Smooth muscle cell (in vitro differentiated cells): ENCODE results near the gene PRR30. TPM values are rescaled to one million over a fixed set of nuclear protein-coding genes. Genes with fewer than 3 reads are reported as not detected.

ENCODE experiments used
- DNase-seq: peaks from one replicate; lab custom pipeline; 2025; ENCODE audit not compliant: unreplicated experiment; lab: John Stamatoyannopoulos, UW
- H2AFZ ChIP-seq: fragments of 200-600 bp; sonication (generic); 2 replicates; pipeline ENCODE4 v1.6.0; 2016; ENCODE audit warnings: antibody characterized with exemption, low read depth, mild to moderate bottlenecking
- H3F3A ChIP-seq: fragments of 200-600 bp; sonication (generic); 2 replicates; pipeline ENCODE4 v1.6.0; 2017; ENCODE audit warnings: antibody characterized with exemption, low read depth
- H3K27ac ChIP-seq: fragments of 200-600 bp; sonication (generic); 2 replicates; pipeline ENCODE4 v1.5.1; 2016; ENCODE audit warnings: low read depth, mild to moderate bottlenecking
- H3K27me3 ChIP-seq: fragments of 200-600 bp; sonication (generic); 2 replicates; pipeline ENCODE4 v1.6.1; 2016; ENCODE audit warnings: low read depth, mild to moderate bottlenecking
- H3K36me3 ChIP-seq: fragments of 200-600 bp; sonication (generic); 2 replicates; pipeline ENCODE4 v1.5.1; 2016; ENCODE audit warnings: low read depth
- H3K4me1 ChIP-seq: fragments of 200-600 bp; sonication (generic); 2 replicates; pipeline ENCODE4 v1.5.1; 2016; ENCODE audit warnings: low read depth
- H3K4me2 ChIP-seq: fragments of 200-600 bp; sonication (generic); 2 replicates; pipeline ENCODE4 v1.6.0; 2016; ENCODE audit warnings: mild to moderate bottlenecking
- H3K4me3 ChIP-seq: fragments of 200-600 bp; sonication (generic); 2 replicates; pipeline ENCODE4 v1.5.1; 2016; ENCODE audit warnings: mild to moderate bottlenecking
- H3K79me2 ChIP-seq: fragments of 200-600 bp; sonication (generic); 2 replicates; pipeline ENCODE4 v1.6.0; 2016; ENCODE audit warnings: low read depth, mild to moderate bottlenecking
- H3K9ac ChIP-seq: fragments of 200-600 bp; sonication (generic); 2 replicates; pipeline ENCODE4 v1.6.0; 2016; ENCODE audit warnings: low read depth
- H3K9me3 ChIP-seq: fragments of 200-600 bp; sonication (generic); replicated peaks from 2 replicates; pipeline ENCODE4 v1.5.1; 2016; ENCODE audit warnings: low read depth
- H4K20me1 ChIP-seq: fragments of 200-600 bp; sonication (generic); 2 replicates; pipeline ENCODE4 v1.6.0; 2016; ENCODE audit warnings: low read depth
- CTCF ChIP-seq: fragments of 200-600 bp; sonication (generic); IDR thresholded peaks from 2 replicates; pipeline ENCODE4 v1.5.1; 2017; ENCODE audit warnings: borderline replicate concordance, mild to moderate bottlenecking, antibody characterized with exemption; ENCODE audit not compliant: insufficient read depth, poor library complexity, severe bottlenecking
- WGBS: methylation state at CpG from one replicate; pipeline ENCODE4 v1.1.7; 2016; ENCODE audit warnings: low lambda C conversion rate; 5-methylcytosine and 5-hydroxymethylcytosine counted together
- polyA plus RNA-seq: library from polyadenylated mRNA; unstranded; fragments of >200 nt; fragmentation: Nextera tagmentation; extraction: Ambion mirVana; gene quantifications from 2 replicates; pipeline ENCODE4 v1.2.1, GENCODE V29; 2016
- total RNA-seq: library from RNA; depleted of rRNA; stranded (reverse); fragments of >200 nt; gene quantifications from 2 replicates; pipeline ENCODE4 v1.2.3, GENCODE V29; 2014

The PRR30 gene
- total and polyA plus RNA-seq, 2 experiments from 2014 or later: not detected

DNA sequence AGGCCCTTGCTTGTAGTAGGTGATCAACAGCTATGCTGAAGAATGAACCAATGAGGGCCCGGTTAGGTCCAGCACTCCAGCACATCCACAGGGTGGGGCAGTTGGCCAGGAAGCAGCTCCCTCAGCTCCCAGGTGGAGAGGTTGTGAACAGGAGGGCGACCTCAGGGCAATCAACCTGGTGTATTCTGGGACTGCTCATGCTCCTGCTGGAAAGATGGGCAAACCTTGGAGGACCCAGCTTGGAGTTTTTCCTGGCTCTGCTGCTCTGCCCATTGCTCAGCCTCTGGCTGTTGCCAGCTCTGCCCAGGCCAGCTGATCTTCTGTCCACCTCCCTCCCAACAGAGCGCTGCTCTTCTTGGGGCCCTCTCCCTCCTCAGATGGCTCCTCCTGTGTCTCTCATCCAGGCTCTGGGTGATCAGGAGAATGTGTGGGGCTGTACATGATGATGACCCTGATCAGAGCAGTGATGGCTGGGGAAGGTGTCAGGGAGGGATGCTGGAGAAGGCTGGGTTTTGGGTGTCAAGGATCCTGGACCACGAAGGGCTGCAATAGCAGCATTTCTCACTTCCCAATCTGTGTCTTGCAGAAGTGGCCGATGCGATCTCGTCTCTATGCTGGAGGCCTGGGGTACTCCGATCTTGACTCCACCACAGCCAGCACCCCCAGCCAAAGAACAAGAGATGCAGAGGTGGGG lies 13.0 kb upstream of the PRR30 start:
- Histone ChIP-seq H3F3A (no peaks in the 10 kb centered on the region), H3K9ac (no peak overlapping the region), H3K4me3 (no peak overlapping the region), H3K4me1 (no peaks in the 10 kb centered on the region), H2AFZ (no peak overlapping the region), H3K27ac (no peak overlapping the region), H3K4me2 (no peak overlapping the region), H3K9me3 (no peaks in the 10 kb centered on the region), H3K36me3 (no peaks in the 10 kb centered on the region), H4K20me1 (no peaks in the 10 kb centered on the region), H3K79me2 (no peaks in the 10 kb centered on the region), H3K27me3 (no peaks in the 10 kb centered on the region)
- no peak for TF ChIP-seq CTCF
- no peak for DNase-seq
- 83% methylated on average over 7 of the region's 8 CpGs for WGBS

DNA sequence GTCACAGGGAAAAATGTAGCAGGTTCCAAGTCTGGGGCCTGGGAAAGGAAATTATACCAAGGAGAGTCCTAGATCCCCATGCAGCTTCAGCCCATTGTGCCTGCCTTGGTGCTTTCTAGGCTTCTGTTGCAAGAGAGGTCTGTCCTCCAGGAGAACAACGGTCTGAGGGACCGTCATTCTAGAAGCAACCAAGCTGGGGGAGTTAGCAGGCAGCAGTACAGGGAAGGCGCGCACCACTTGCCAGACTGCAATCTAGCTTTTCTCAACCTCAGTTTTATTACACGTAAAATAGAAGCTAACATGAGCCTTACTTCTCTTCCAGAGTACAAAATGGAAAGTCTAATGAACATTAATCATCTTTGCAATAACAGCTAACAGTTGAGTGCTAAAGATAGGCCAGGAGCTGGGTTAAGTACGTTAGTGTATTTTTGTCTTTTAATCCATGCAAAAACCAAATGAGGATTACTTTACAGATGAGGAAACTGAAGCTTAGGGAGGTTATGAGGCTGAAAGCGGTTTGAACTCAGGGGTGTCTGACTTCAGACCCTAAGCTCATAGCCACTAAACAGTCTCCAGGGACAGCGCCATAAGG lies 11.5 kb upstream of the PRR30 start:
- Histone ChIP-seq H3K79me2 (no peaks in the 10 kb centered on the region), H3K9ac (no peak overlapping the region), H3K4me1 (no peaks in the 10 kb centered on the region), H2AFZ (no peak overlapping the region), H3F3A (no peaks in the 10 kb centered on the region), H3K4me2 (no peak overlapping the region), H3K27ac (no peak overlapping the region), H3K27me3 (no peaks in the 10 kb centered on the region), H3K4me3 (no peak overlapping the region), H3K9me3 (no peaks in the 10 kb centered on the region), H4K20me1 (no peaks in the 10 kb centered on the region), H3K36me3 (no peaks in the 10 kb centered on the region)
- TF ChIP-seq CTCF: no peak
- 88% methylated on average over 8 of the region's 8 CpGs for WGBS
- DNase-seq: no peak

GRCh38 chr2:27149570-27150405 lies 10.6 kb upstream of the PRR30 start:
- H3K4me3 ChIP-seq: no peak overlapping the region
- H3K79me2 ChIP-seq: no peaks in the 10 kb centered on the region
- DNase-seq: no peak
- H3K27me3 ChIP-seq: no peaks in the 10 kb centered on the region
- H3K9ac ChIP-seq: no peak overlapping the region
- no peaks in the 10 kb centered on the region for H3K9me3 ChIP-seq
- no peaks in the 10 kb centered on the region for H3F3A ChIP-seq
- H3K27ac ChIP-seq: no peak overlapping the region
- H3K4me1 ChIP-seq: no peaks in the 10 kb centered on the region
- no peak for TF ChIP-seq CTCF
- no peak overlapping the region for H3K4me2 ChIP-seq
- WGBS: 92% methylated on average over 18 of the region's 29 CpGs
- no peaks in the 10 kb centered on the region for H3K36me3 ChIP-seq
- no peak overlapping the region for H2AFZ ChIP-seq
- no peaks in the 10 kb centered on the region for H4K20me1 ChIP-seq
